Ishikawa (cell line): ENCODE measurements around the gene MT1HL1.

Source experiments
- EGR1 ChIP-seq: IDR thresholded peaks from 2 replicates; pipeline ENCODE4 v1.6.1; 2012
- ZBTB7A ChIP-seq: IDR thresholded peaks from 2 replicates; pipeline ENCODE4 v1.6.1; 2012; ENCODE audit warnings: low read depth

- TF ChIP-seq ZBTB7A (no peak), EGR1 (no peak)
Observed at GRCh38 chr1:236980673-236981072, 23.6 kb downstream of the MT1HL1 start.
